Keratinocyte (primary cell): ENCODE measurements around the gene UBE2D3. TPM values are rescaled to one million over a fixed set of nuclear protein-coding genes. Genes with fewer than 3 reads are reported as not detected.

Source experiments
- DNase-seq: peaks from one replicate; pipeline ENCODE4 v3.0.0-alpha.2; 2011; ENCODE audit warnings: low read depth, missing footprints, low spot score
- FAIRE-seq: peaks from 2 replicates; lab custom pipeline; 2011; peaks lifted over from hg19 to GRCh38; lab: Jason Lieb, UNC
- H2AFZ ChIP-seq: 2 replicates; pipeline ENCODE4 v1.6.0; 2012; ENCODE audit warnings: low read length, control low read depth, inconsistent platforms; ENCODE audit not compliant: control insufficient read depth
- H3K27ac ChIP-seq: 2 replicates; pipeline ENCODE4 v1.5.1; 2011; ENCODE audit warnings: low read length; ENCODE audit not compliant: control insufficient read depth, insufficient read depth
- H3K27me3 ChIP-seq: 3 replicates; pipeline ENCODE4 v1.6.0; 2011; ENCODE audit warnings: low read length; ENCODE audit not compliant: control insufficient read depth, insufficient read depth; ENCODE audit errors: extremely low read depth
- H3K36me3 ChIP-seq, 2 experiments: 2 replicates in 1 of 2; 3 replicates in 1 of 2; pipeline ENCODE4 v1.5.1; 2011; ENCODE audit warnings: low read length in 2 of 2, mild to moderate bottlenecking in 1 of 2; ENCODE audit not compliant: control insufficient read depth in 2 of 2, insufficient read depth in 2 of 2; ENCODE audit errors: extremely low read depth in 1 of 2
- H3K4me1 ChIP-seq: 3 replicates; pipeline ENCODE4 v1.5.1; 2011; ENCODE audit warnings: low read length; ENCODE audit not compliant: control insufficient read depth, insufficient read depth; ENCODE audit errors: extremely low read depth
- H3K4me2 ChIP-seq: 3 replicates; pipeline ENCODE4 v1.6.0; 2011; ENCODE audit warnings: low read depth, low read length; ENCODE audit not compliant: control insufficient read depth, insufficient read depth; ENCODE audit errors: extremely low read depth
- H3K4me3 ChIP-seq, 3 experiments: fragments of 200-600 bp in 1 of 3; sonication (generic) in 1 of 3; 2 replicates in 2 of 3; 3 replicates in 1 of 3; pipeline ENCODE4 v1.5.1; 2011 to 2016; ENCODE audit warnings: low read length in 3 of 3, mild to moderate bottlenecking in 3 of 3, control low read depth in 2 of 3, inconsistent platforms in 1 of 3, low read depth in 1 of 3, mixed read lengths in 1 of 3, mixed run types in 1 of 3, moderate library complexity in 1 of 3; ENCODE audit not compliant: control insufficient read depth in 2 of 3, insufficient read depth in 2 of 3; ENCODE audit errors: extremely low read depth in 1 of 3
- H3K79me2 ChIP-seq: 2 replicates; pipeline ENCODE4 v1.6.0; 2012; ENCODE audit warnings: low read length; ENCODE audit not compliant: control insufficient read depth, insufficient read depth
- H3K9ac ChIP-seq: 3 replicates; pipeline ENCODE4 v1.6.0; 2011; ENCODE audit warnings: low read length; ENCODE audit not compliant: control insufficient read depth, insufficient read depth; ENCODE audit errors: extremely low read depth
- H3K9me1 ChIP-seq: 3 replicates; pipeline ENCODE4 v1.6.0; 2011; ENCODE audit warnings: low read length; ENCODE audit not compliant: control insufficient read depth, insufficient read depth; ENCODE audit errors: extremely low read depth
- H3K9me3 ChIP-seq: 2 replicates; pipeline ENCODE4 v1.5.1; 2012; ENCODE audit warnings: low read depth, low read length; ENCODE audit not compliant: control insufficient read depth
- H4K20me1 ChIP-seq: 3 replicates; pipeline ENCODE4 v1.6.0; 2011; ENCODE audit warnings: low read length; ENCODE audit not compliant: control insufficient read depth, insufficient read depth; ENCODE audit errors: extremely low read depth
- CTCF ChIP-seq, 3 experiments: IDR thresholded peaks in 1 of 3; conservative IDR thresholded peaks in 1 of 3; optimal IDR thresholded peaks in 1 of 3; 2 replicates in 2 of 3; 3 replicates in 1 of 3; pipeline versions ENCODE3 to v1.5.1; 2011; ENCODE audit warnings: low read length in 3 of 3, mild to moderate bottlenecking in 3 of 3, moderate library complexity in 2 of 3, control low read depth in 1 of 3, inconsistent platforms in 1 of 3; ENCODE audit not compliant: insufficient read depth in 2 of 3; ENCODE audit errors: extremely low read depth in 1 of 3
- EZH2 ChIP-seq: IDR thresholded peaks from one replicate; pipeline ENCODE4 v1.6.1; 2012; ENCODE audit warnings: inconsistent platforms, mild to moderate bottlenecking, low read length, moderate library complexity
- dilution Hi-C: fragments of 300-500 bp; cut with MboI; formaldehyde crosslinking; loops from one replicate; pipeline ENCODE4 v1.7.0; 2020; ENCODE audit warnings: low sequenced_read_pairs; ENCODE audit not compliant: extremely low pct_ligation_motif_present
- polyA plus RNA-seq, 5 experiments: library from polyadenylated mRNA; depleted of rRNA in 3 of 5; stranded (reverse) in 3 of 5; stranded (forward) in 1 of 5; unstranded in 1 of 5; fragments of >200 nt; gene quantifications; 1 replicate in 1 of 5; 2 replicates in 3 of 5; 3 replicates in 1 of 5; pipeline versions ENCODE4 v1.2.1 to v1.2.3, GENCODE V29; 2011 to 2012; ENCODE audit warnings: missing spikeins in 2 of 5, low read depth in 1 of 5, low replicate concordance in 1 of 5

Gene UBE2D3
- polyA plus RNA-seq, 1 donor (not counting 4 experiments of a cell fraction or from before 2014, with no cell fraction given): 567 TPM

GRCh38 chr4:102794999-102795398 lies 32.4 kb downstream of the UBE2D3 start:
- peaks cover 9% of the 10 kb centered on the region for H3K79me2 ChIP-seq
- peaks cover 3 to 13% of the 10 kb centered on the region in 2 experiments for H3K36me3 ChIP-seq
- no peak overlapping the region for H3K4me3 ChIP-seq
- TF ChIP-seq EZH2 (no peak), CTCF (optimal IDR thresholded peaks at IDR 0.05 in 1 of 3, IDR thresholded peaks at IDR 0.05 in 1 of 3, conservative IDR thresholded peaks at IDR 0.05 in 1 of 3; ENCODE audit: extremely low read depth in 1 of 3, insufficient read depth in 2 of 3, low read length in 3 of 3) (no peak)
- H2AFZ ChIP-seq: no peak overlapping the region
- H3K4me1 ChIP-seq: no peaks in the 10 kb centered on the region
- H3K4me2 ChIP-seq: no peak overlapping the region
- DNase-seq: no peak
- H4K20me1 ChIP-seq: no peaks in the 10 kb centered on the region
- H3K27me3 ChIP-seq: no peaks in the 10 kb centered on the region
- dilution Hi-C loops: no loop called here
- no peak overlapping the region for H3K9ac ChIP-seq
- H3K9me3 ChIP-seq: no peaks in the 10 kb centered on the region
- no peak overlapping the region for H3K27ac ChIP-seq
- no peak for FAIRE-seq
- H3K9me1 ChIP-seq: no peaks in the 10 kb centered on the region

DNA sequence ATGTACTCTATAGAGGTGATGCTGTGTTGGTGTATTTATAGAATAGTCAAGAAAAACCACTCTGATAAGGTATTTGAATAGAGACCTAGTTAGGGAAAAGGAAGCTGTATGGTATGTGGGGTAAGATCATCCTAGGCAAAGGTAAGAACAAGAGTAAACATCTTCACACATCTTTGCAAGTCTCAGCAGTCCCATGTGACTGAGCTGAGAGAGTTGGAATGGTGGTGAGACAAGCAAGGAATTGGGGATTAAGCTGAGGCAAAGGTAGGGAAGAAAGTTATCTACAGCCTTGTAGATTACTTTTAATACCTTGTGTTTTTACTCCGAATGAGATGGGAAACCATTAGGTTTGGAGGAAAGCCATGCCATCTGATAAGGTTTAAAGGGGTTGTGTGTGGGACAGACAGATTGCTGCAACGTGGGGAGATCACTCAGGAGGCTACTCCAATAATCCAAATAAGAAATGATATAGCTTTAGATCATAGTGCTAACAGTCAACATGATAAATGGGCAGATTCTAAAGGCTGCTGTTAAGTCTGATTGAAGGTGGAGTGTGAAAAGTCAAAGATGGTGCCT lies 34.9 kb downstream of the UBE2D3 start:
- FAIRE-seq: no peak
- H3K9me3 ChIP-seq: no peaks in the 10 kb centered on the region
- no peaks in the 10 kb centered on the region for H4K20me1 ChIP-seq
- H3K4me1 ChIP-seq: no peaks in the 10 kb centered on the region
- no peak overlapping the region for H3K27ac ChIP-seq
- no peak overlapping the region for H3K4me3 ChIP-seq
- H3K9me1 ChIP-seq: no peaks in the 10 kb centered on the region
- H3K36me3 ChIP-seq: peaks cover 3 to 9% of the 10 kb centered on the region in 2 experiments
- TF ChIP-seq EZH2: no peak
- TF ChIP-seq CTCF (optimal IDR thresholded peaks at IDR 0.05 in 1 of 3, IDR thresholded peaks at IDR 0.05 in 1 of 3, conservative IDR thresholded peaks at IDR 0.05 in 1 of 3; ENCODE audit: extremely low read depth in 1 of 3, insufficient read depth in 2 of 3, low read length in 3 of 3): no peak
- no peaks in the 10 kb centered on the region for H3K27me3 ChIP-seq
- no peak overlapping the region for H3K9ac ChIP-seq
- H2AFZ ChIP-seq: no peak overlapping the region
- no peak overlapping the region for H3K4me2 ChIP-seq
- dilution Hi-C loops: no loop called here
- no peak for DNase-seq
- no peaks in the 10 kb centered on the region for H3K79me2 ChIP-seq
